AG20443 (cell line): ENCODE data around the gene COX14.
"Not testable (repeated sequence)": the region's sequence is repeated elsewhere in the genome, so short reads cannot be mapped to it uniquely, and the experiment has no call there.

ENCODE experiments used
- DNase-seq: peaks from one replicate; pipeline ENCODE4 v3.0.0; 2012; ENCODE audit warnings: low spot score, mixed read lengths

COX14 gene

GRCh38 chr12:50107416-50108268 is 4.4 kb upstream of the COX14 start:
- no peak for DNase-seq

DNA sequence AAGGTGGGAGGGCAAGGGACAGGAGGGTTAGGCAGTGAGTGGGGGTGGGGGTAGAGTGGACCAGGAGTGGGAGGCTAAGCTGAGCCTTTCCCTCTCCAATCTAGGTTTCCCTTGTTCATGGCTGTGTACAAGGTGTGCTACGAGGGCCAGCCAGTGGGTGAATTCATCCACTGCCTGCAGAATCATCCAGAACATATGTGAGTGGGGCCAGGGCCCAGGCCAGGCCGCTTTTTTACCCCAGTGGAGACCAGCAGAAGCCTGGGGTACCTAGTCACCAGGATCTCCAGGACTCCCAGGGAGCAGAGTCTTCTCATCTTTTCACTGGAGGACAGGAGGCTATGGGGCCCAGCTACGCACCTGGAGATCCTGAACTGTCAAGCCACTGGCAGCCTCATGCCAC is 2.7 kb upstream of the COX14 start:
- DNase-seq: no peak

- DNase-seq: no peak
These were observed 1.8 kb upstream of the COX14 start for GRCh38 chr12:50110127-50110761.

DNA sequence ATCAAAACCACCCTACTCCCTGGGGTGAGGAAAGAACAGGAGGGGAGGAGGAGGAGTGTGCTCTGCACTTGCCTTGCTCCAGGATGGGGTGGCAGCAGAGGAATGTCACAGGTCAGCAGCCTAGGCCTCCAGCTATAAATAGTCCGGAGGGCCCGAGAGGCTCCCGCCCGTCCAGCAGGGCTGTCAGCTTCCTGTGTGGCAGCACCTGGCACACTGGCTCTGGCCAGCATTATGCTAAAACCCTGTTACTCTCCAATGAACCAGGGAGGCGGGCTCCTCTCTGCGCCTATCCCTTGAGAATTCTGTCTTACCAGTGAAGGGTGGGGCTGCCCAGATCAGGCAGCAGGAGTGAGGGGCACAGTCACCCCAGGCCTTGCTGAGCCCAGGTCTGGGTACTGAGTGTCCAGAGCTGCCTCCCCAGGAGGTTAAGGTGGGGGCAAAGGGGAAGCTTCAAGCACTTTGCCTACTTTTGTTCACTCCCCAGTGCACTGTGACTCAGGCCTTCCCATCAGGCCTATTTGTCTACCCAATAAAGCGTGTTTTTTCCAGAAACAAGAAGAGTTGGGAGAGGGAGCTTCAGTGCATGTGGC is 1.2 kb upstream of the COX14 start:
- DNase-seq: peak; percentile 31

GRCh38 chr12:50111395-50111692 is 692 bp upstream of the COX14 start:
- DNase-seq: no peak

DNA sequence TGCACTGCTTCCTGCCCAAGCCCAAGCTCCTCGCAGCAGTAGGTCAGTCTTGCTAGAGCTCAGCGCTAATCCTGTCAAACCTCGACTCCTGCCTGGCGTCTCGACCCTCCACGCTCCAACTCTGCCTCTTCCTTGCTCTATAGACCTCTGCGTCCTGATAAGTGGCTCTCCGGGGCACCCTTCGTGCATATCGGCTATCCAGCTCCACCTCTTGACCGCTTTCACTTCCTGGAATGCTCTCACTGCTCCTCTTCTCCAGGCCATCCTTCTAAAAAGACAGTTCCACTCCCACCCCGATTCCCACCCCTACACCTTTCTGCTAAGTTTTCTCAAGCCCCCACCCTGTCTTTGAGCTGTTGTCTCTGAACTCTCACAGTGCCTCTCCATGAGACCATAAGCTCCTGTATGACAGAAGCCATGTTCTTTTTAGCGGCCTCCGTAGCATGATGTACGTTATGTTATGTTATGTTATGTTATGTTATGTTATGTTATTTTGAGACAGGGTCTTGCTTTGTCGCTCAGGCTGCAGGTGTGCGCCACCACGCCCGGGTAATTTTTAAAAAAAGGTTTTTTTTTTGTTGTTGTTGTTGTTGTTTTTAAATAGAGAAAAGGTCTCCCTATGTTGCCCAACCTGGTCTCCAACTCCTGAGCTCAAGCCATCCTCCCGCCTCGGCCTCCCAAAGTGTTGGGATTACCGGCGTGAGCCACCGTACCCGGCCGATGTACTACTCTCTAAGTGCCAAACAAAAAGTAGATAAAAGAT is 601 bp downstream of the COX14 start:
- DNase-seq: peak; percentile 70

GRCh38 chr12:50117057-50117622 is 5.1 kb downstream of the COX14 start:
- DNase-seq: no peak

DNA sequence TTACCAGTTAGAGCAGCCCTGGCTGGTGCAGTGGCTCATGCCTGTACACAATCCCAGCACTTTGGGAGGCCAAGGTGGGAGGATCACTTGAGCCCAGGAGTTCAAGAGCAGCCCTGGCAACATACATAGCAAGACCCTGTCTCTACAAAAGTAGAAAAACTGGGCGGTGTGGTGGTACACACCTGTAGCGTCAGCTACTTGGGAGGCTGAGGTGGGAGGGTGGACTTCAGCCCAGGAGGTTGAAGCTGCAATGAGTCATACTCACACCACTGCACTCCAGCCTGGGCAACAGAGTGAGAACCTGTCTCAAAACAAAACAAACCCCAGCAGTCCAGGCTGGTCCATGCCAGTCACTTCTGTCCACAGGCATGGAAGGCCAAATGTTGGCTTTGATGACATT is 7.4 kb downstream of the COX14 start:
- no peak for DNase-seq

- DNase-seq: no peak
These were observed 8.5 kb downstream of the COX14 start for GRCh38 chr12:50120521-50120920.

- DNase-seq: no peak
These were observed 8.9 kb downstream of the COX14 start for GRCh38 chr12:50120953-50121352.

DNA sequence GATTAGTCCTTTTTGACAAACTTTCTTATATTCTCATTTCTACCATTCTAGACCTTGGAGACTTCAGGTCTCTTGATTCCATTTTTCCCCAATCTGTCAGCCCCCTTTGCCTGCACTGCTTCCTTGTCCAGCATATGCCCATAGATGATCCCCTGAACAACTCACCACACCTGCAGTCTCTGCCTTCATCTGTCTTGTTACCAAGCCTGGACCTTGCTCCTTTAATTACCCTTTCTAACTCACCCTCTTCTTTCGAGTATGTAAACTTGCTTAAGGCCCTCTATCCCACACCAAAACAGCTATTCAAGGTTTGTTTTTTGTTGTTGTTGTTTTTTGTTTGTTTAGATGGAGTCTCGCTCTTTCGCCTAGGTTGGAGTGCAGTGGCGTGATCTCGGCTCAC is 9.6 kb downstream of the COX14 start:
- DNase-seq: no peak

- no peak for DNase-seq
These were observed 11.2 kb downstream of the COX14 start for GRCh38 chr12:50123203-50123602.

DNA sequence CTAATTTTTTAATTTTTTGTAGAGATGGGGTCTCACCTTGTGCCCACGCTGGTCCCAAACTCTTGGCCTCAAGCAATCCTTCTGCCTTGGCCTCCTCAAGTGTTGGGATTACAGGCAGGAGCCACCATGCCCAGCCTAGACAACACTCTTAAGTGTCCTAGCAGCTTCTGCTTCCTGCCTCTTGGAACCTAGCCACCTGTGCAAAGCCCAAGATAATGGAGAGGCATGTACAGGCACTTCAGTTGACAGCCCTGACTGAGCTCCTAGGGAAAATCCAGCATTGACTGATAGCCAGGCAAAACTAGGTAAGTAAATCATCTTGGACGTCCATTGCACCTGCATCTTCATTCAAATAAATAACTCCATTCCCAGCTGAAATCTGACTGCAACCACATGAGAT is 15.5 kb downstream of the COX14 start:
- DNase-seq: no peak

GRCh38 chr12:50129290-50129689 is 17.3 kb downstream of the COX14 start:
- DNase-seq: no peak

GRCh38 chr12:50132505-50133135 is 20.6 kb downstream of the COX14 start:
- no peak for DNase-seq

- DNase-seq: no peak
These were observed 31.0 kb downstream of the COX14 start for GRCh38 chr12:50142993-50143392.

DNA sequence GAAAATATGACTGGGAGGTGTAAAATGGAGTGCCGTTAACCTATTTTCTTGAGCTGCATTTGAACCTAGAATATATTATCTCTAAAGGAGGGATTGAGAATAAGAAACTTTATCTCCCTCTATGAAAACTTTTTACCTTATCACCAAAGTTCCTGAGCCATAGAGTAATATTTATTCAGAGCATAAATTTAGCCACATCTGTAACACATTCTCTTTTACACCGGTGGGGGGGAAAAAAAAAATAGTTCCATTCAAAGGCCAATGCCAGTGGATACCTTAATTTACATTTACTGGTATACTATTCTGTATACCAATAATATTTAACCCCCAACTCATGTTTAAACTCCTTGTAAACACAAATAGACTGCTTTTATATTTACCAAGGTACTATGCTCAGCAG is 33.4 kb downstream of the COX14 start:
- no peak for DNase-seq

- no peak for DNase-seq
These were observed 35.2 kb downstream of the COX14 start for GRCh38 chr12:50147281-50147680.

GRCh38 chr12:50148011-50148410 is 36.0 kb downstream of the COX14 start:
- not testable (repeated sequence) for DNase-seq

GRCh38 chr12:50149311-50149710 is 37.3 kb downstream of the COX14 start:
- no peak for DNase-seq

GRCh38 chr12:50151047-50151687 is 39.1 kb downstream of the COX14 start:
- no peak for DNase-seq
